ENCODE data around the gene TTL. TPM values are rescaled to one million over a fixed set of nuclear protein-coding genes. Genes with fewer than 3 reads are reported as not detected.
A peak's percentile ranks its signal among the peaks of the same experiment; 100 is the strongest.

The TTL gene
- total and polyA plus RNA-seq, 2 experiments from 2014 or later: 11.1 to 69.7 TPM

- peak overlapping the region; percentile 77 for H3K27ac ChIP-seq
- 22 to 25% methylated on average over 34 of the region's 34 CpGs for WGBS, 2 experiments (ENCODE audit: low coverage in 1 of 2, low lambda C conversion rate in 2 of 2, missing lambda C conversion rate in 2 of 2)
These were observed 59.6 kb downstream of the TTL start for GRCh38 chr2:112541315-112542122.

GRCh38 chr2:112542123-112542983, 60.4 kb downstream of the TTL start, which contains the start of gene POLR1B:
Gene POLR1B (plus strand): TSS chr2:112542465. CDS start chr2:112542495, 30 bp downstream.
- peak within 1 kb of the TSS; percentile 83 for H3K9ac ChIP-seq
- peaks cover 16% of the 10 kb centered on the region; the same call in 1 of the 2 replicates for H3F3A ChIP-seq (ENCODE audit: insufficient read depth)
- DNase-seq: peak; percentile 89
- peak within 1 kb of the TSS; percentile 97 for H3K4me2 ChIP-seq (ENCODE audit: unreplicated experiment)
- H3K9me2 ChIP-seq (ENCODE audit: insufficient read depth): no peaks in the 10 kb centered on the region
- H3K27ac ChIP-seq: peak within 1 kb of the TSS; percentile 77
- H3K27me3 ChIP-seq (replicated peaks; ENCODE audit: insufficient read depth): no peaks in the 10 kb centered on the region
- in situ Hi-C loops (cut with MboI): no loop called here
- H3K4me1 ChIP-seq (ENCODE audit: insufficient read depth): peaks cover 7% of the 10 kb centered on the region; the same call in 1 of the 2 replicates
- H3K36me3 ChIP-seq (ENCODE audit: low read depth): no peaks in the 10 kb centered on the region
- H2AFZ ChIP-seq: peak within 1 kb of the TSS; percentile 92
- no peaks in the 10 kb centered on the region for H4K20me1 ChIP-seq (ENCODE audit: insufficient read depth)
- H3K79me2 ChIP-seq (ENCODE audit: insufficient read depth): peaks cover 40% of the 10 kb centered on the region
- TF ChIP-seq EZH2phosphoT487 (IDR thresholded peaks at IDR 0.05; ENCODE audit: insufficient read depth, low read depth) (no peak), EZH2 (IDR thresholded peaks at IDR 0.05; ENCODE audit: insufficient read depth, poor library complexity, severe bottlenecking) (no peak)
- peak within 1 kb of the TSS; percentile 84 for H3K4me3 ChIP-seq
- WGBS, 2 experiments (ENCODE audit: low coverage in 1 of 2, low lambda C conversion rate in 2 of 2, missing lambda C conversion rate in 2 of 2): 0% methylated on average over 64 to 67 of the region's 67 CpGs
- H3K9me3 ChIP-seq (ENCODE audit: low read depth): no peaks in the 10 kb centered on the region

More at GRCh38 chr2:112541315-112542122, 59.6 kb downstream of the TTL start:
- H3K27me3 ChIP-seq (replicated peaks; ENCODE audit: insufficient read depth): no peaks in the 10 kb centered on the region
- peak overlapping the region; percentile 84 for H3K4me3 ChIP-seq
- peaks cover 7% of the 10 kb centered on the region; the same call in 1 of the 2 replicates for H3K4me1 ChIP-seq (ENCODE audit: insufficient read depth)
- no peaks in the 10 kb centered on the region for H4K20me1 ChIP-seq (ENCODE audit: insufficient read depth)
- H3K9me3 ChIP-seq (ENCODE audit: low read depth): no peaks in the 10 kb centered on the region
- peak overlapping the region; percentile 92 for H2AFZ ChIP-seq
- H3K36me3 ChIP-seq (ENCODE audit: low read depth): no peaks in the 10 kb centered on the region
- peaks cover 18% of the 10 kb centered on the region; the same call in 1 of the 2 replicates for H3F3A ChIP-seq (ENCODE audit: insufficient read depth)
- H3K79me2 ChIP-seq (ENCODE audit: insufficient read depth): peaks cover 40% of the 10 kb centered on the region
- peak overlapping the region; percentile 83 for H3K9ac ChIP-seq
- TF ChIP-seq EZH2phosphoT487 (IDR thresholded peaks at IDR 0.05; ENCODE audit: insufficient read depth, low read depth): no peak
- no peak for TF ChIP-seq EZH2 (IDR thresholded peaks at IDR 0.05; ENCODE audit: insufficient read depth, poor library complexity, severe bottlenecking)
- peak; percentile 77 for DNase-seq
- peak overlapping the region; percentile 97 for H3K4me2 ChIP-seq (ENCODE audit: unreplicated experiment)
- in situ Hi-C loops (cut with MboI): no loop called here
- no peaks in the 10 kb centered on the region for H3K9me2 ChIP-seq (ENCODE audit: insufficient read depth)

GRCh38 chr2:112542984-112543661, 61.2 kb downstream of the TTL start:
- Histone ChIP-seq H3K4me3 (peak overlapping the region; percentile 84), H3K9me2 (ENCODE audit: insufficient read depth) (no peaks in the 10 kb centered on the region), H3K4me2 (ENCODE audit: unreplicated experiment) (peak overlapping the region; percentile 97), H3K36me3 (ENCODE audit: low read depth) (0 out of 2 replicates have a peak, but pooled peaks cover 4% of the 10 kb centered on the region), H3K79me2 (ENCODE audit: insufficient read depth) (peaks cover 40% of the 10 kb centered on the region), H3K27ac (no peak overlapping the region), H3K9ac (peak overlapping the region; percentile 83), H3K9me3 (ENCODE audit: low read depth) (no peaks in the 10 kb centered on the region), H3K27me3 (replicated peaks; ENCODE audit: insufficient read depth) (no peaks in the 10 kb centered on the region), H4K20me1 (ENCODE audit: insufficient read depth) (no peaks in the 10 kb centered on the region), H3K4me1 (ENCODE audit: insufficient read depth) (peaks cover 7% of the 10 kb centered on the region; the same call in 1 of the 2 replicates), H2AFZ (peak overlapping the region; percentile 92), H3F3A (ENCODE audit: insufficient read depth) (peaks cover 12% of the 10 kb centered on the region; the same call in 1 of the 2 replicates)
- DNase-seq: peak; percentile 30
- WGBS, 2 experiments (ENCODE audit: low coverage in 1 of 2, low lambda C conversion rate in 2 of 2, missing lambda C conversion rate in 2 of 2): 13 to 16% methylated on average over 18 of the region's 18 CpGs
- in situ Hi-C loops (cut with MboI): no loop called here
- TF ChIP-seq EZH2phosphoT487 (IDR thresholded peaks at IDR 0.05; ENCODE audit: insufficient read depth, low read depth) (no peak), EZH2 (IDR thresholded peaks at IDR 0.05; ENCODE audit: insufficient read depth, poor library complexity, severe bottlenecking) (no peak)
